CD4-positive, alpha-beta T cell treated with Interleukin-6 at 100 ng/mL for 8 hours (primary cell): ENCODE measurements around the gene EPB41.
"Not testable (repeated sequence)": the region's sequence is repeated elsewhere in the genome, so short reads cannot be mapped to it uniquely, and the experiment has no call there.

Experiments
- DNase-seq: peaks from one replicate; pipeline ENCODE4 v3.0.0-alpha.2; 2020; ENCODE audit warnings: mixed read lengths, low spot score

EPB41 gene

DNA sequence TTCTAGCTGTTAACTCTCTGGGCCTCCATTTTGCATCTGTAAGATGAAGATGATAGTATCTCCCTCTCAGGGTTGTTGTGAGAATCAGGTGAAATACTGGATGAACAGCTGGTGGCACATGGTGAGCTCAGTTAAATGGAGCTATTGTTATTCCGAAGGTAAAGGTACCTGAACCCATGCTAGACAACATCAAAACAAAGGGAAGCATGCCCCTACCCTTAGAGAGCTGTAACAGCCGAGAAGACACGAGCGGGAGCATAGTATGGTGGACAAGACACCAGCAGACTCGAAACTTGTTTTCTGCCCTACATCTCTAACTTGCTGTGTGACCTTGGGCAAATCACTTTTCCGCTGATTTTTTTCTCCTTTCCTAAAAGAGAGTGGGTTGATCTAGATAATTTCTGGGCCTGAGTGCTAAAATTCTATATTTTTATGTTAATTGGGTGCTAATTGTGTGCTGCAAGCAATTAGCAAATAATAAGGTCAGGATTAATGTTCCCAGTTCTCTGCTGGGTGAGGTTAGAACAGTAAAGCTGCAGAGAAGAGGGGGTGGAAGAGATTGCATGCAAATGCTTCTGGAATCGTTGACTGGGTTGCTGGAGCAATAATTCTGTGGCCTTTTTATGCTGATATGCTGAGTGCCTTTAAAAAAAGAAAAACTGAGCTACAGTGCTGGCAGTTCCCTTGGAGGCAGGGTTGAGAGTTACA is 198.5 kb downstream of the EPB41 start:
- no peak for DNase-seq

DNA sequence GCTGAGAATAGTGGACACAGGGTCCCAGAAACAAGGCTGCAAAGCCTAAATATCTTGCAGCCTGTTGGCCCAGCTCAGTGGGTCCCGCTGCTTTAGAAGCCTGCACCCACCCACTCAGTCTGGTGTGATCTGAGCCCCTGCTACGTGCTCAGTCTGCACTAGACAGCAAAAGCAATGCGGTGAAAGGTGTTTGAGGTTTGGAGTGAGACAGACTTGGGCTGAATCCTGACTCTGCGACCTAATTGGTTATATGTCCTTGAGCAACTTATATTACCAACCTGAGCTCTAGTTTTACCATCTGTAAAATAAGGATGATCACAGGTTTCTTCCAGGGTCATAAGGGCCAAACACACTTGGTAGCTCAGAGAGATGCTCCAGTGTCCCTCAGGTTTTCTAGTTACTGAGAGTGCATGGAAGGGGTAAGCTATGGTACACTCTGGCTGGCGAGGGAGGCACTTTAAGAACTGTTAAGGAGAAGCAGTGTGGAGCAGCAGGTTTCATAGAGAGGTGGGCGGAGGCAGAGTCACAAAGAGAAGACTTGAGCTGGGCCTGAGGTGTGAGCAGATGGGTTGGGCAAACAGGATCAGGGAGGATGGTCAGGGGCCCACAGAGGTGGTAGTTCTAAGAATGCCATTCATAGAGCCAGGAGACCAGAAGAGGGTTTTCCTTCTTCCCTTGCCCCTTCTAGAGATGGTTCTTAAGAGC is 199.2 kb downstream of the EPB41 start:
- DNase-seq, result no peak

DNA sequence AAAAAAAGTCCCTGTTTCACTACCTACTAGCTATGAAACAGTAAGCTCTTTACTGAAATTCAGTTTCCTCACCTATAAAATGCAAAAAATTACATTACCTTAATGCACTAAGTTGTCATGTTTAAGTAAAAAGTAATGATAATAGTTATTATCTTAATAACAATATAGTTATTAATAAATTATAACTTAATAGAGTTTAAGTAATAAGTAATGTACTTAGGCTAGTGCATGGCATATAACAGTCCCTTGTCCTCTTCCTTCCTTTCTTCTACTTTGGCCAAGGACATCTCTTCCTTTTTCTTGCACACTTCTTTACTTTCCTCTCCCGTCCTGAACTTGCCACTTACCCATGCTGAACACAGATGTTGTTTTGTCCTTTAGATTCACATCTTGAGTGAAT is 200.3 kb downstream of the EPB41 start:
- no peak for DNase-seq

- no peak for DNase-seq
These were observed 203.0 kb downstream of the EPB41 start for GRCh38 chr1:29117381-29117780.

- no peak for DNase-seq
These were observed 205.0 kb downstream of the EPB41 start for GRCh38 chr1:29119121-29119929.

- no peak for DNase-seq
These were observed 206.0 kb downstream of the EPB41 start for GRCh38 chr1:29120367-29120766.

- DNase-seq, result peak; percentile 43
These were observed 206.6 kb downstream of the EPB41 start for GRCh38 chr1:29120947-29121485.

- DNase-seq, result no peak
These were observed 207.2 kb downstream of the EPB41 start for GRCh38 chr1:29121516-29121935.

- DNase-seq, result no peak
These were observed 207.7 kb downstream of the EPB41 start for GRCh38 chr1:29121936-29122681.

DNA sequence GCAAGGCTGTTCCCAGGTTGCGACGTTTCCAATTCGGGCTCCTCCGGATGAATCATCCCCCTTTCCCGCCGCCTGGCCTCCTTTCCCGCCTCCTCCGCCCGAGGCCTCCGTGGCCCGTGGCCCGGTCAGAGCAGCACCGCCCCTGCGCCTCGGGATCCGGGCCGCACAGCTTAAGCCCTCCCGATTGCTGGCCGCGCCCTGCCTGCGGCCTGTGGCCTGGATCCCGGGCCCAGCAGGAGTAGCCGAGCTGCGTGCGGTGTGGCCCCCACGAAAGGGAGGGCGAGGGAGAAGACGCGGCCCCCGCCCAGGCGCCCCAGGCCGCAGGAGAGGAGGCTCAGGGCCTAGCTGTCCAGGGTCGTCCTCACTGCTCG is 208.3 kb downstream of the EPB41 start:
- DNase-seq, result no peak

DNA sequence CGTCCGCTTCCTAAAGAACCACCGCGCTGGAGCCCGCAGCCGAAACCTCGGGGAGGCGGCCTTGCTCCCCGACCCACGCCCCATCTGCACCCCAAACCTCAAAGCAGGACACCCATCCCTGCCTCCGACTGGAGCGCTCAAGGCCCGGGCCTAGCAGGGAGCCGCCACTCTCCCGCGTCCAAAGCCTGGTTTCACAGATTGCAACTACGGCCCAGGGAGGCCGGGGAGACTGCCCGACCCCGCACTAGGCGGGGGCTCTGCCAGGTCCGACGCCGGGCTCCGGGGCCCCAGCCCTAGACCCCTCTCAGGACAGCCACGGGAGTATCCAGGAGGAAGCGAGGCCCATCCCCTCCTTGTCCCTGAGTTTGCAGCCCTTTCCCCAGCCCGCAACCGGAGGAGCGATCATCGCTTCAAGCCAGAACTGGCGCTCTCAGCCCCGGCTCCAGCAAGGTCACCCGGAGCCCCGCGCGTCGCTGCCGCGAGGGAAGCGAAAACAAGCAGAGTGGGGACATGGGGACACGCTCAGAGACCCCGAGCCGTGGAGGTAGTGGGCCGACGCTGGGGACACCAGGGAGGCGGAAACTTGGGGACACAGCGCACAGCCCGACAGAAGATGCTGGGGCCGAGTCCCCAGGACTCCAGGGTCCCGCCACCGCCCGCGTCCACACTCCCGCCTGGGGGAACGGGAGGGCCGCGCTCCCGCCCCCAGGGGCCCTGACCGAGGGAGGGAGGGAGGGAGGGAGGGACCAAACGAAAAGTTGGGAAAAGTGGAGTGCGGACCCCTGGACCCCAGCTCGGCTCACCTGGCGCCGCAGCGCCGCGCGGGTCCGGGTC is 208.9 kb downstream of the EPB41 start:
- no peak for DNase-seq

GRCh38 chr1:29123887-29124365 is 209.6 kb downstream of the EPB41 start, which contains the start of gene TMEM200B:
Gene TMEM200B, minus strand, starts transcription at chr1:29123903. Its CDS starts 2,075 bp downstream, at chr1:29121828.
- no peak for DNase-seq

DNA sequence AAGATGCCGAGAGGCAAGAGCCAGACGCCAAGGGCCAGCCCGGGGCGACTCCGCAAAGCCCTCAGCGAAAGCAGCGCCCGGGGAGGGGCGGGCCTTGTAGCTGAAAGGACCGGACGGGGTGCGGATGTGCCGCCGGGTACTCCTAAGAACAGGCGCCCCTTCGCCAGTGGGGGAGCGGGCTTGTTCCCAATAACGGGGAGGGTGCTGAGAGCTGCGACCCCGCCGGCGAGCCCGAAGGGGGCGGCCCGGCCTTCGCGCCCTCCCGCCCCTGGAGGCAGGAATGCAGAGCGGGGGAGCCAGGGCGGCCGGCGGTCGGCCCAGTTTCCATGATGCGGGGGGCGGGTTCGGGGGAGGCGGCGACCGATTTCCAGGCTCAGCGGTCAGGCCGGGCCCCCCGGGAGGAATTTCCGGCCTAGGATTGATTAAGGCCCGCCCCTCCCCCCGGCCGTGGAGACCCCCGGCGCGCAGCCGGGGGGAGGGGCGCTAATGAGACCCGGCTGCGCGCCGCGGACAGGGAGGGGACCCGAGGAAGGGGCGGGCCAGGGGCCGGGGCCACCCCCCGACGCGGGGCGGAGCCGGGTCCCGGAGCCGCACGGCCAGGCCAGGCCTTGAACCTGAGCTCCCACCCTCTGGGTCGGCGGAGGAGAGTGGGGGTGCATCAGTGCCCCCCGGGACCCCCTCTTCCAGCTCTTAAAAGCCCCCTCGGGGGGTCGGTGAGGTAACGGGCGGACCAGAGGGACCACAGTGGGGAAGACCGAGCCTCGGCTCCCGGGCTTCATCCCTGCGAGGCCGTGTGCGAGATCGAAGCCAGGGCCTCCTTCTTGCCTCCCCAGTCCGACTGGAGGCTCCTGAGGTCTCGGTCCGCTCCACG is 210.2 kb downstream of the EPB41 start:
- peak; percentile 31 for DNase-seq

- no peak for DNase-seq
These were observed 210.9 kb downstream of the EPB41 start for GRCh38 chr1:29125237-29125641.

GRCh38 chr1:29125788-29126187 is 211.4 kb downstream of the EPB41 start:
- DNase-seq, result no peak

DNA sequence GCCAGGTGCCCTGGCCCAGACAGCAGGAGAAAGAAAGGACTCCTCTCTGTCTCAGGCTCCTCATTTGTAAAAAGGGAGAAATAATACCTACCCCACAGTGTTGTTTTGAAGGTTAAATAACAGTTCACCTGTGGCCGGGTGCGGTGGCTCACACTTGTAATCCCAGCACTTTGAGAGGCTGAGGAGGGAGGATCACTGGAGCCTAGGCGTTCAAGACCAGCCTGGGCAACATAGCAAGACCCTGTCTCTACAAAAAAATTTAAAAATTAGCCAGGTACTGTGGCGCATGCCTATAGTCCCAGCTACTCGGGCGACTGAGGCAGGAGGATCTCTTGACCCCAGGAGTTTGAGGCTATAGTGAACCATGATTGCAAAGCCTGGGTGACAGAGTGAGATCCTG is 211.8 kb downstream of the EPB41 start:
- DNase-seq, result no peak

- DNase-seq, result no peak
These were observed 214.4 kb downstream of the EPB41 start for GRCh38 chr1:29128739-29129138.

- no peak for DNase-seq
These were observed 215.5 kb downstream of the EPB41 start for GRCh38 chr1:29129916-29130315.

GRCh38 chr1:29131056-29131455 is 216.7 kb downstream of the EPB41 start:
- DNase-seq, result not testable (repeated sequence)
